MCF 10A (cell line): ENCODE results near the gene A4GNT. TPM values are rescaled to one million over a fixed set of nuclear protein-coding genes. Genes with fewer than 3 reads are reported as not detected.

Source experiments
- BruUV-seq: library from RNA; stranded (reverse); fragments of 400-500 nt; replicated peaks from 2 replicates; lab custom pipeline; 2021; lab: Mats Ljungman, UMichigan
- CTCF ChIA-PET: fragments of 300-600 bp; sonication (Branson Sonifier 250); formaldehyde crosslinking; extraction: SDS; loops from one replicate; lab custom pipeline; 2021; ENCODE audit warnings: antibody characterized with exemption, inconsistent platforms; lab: Yijun Ruan, JAX
- POLR2A ChIA-PET: fragments of 300-600, 350-650 bp; sonication (Branson Sonifier 250); formaldehyde crosslinking; extraction: SDS; loops from one replicate; lab custom pipeline; 2020; ENCODE audit warnings: antibody characterized with exemption, inconsistent platforms; lab: Yijun Ruan, JAX
- DNase-seq: peaks from one replicate; pipeline ENCODE4 v3.0.0-alpha.2; 2018; ENCODE audit not compliant: unreplicated experiment
- H3K27ac Mint-ChIP-seq: one replicate; pipeline ENCODE4 v1.8.0; 2022; ENCODE audit warnings: mild to moderate bottlenecking, low read depth, mixed read lengths; ENCODE audit not compliant: unreplicated experiment
- H3K27me3 Mint-ChIP-seq: one replicate; pipeline ENCODE4 v1.8.0; 2022; ENCODE audit warnings: mixed read lengths; ENCODE audit not compliant: insufficient read depth, unreplicated experiment
- H3K36me3 Mint-ChIP-seq: one replicate; pipeline ENCODE4 v1.8.0; 2022; ENCODE audit warnings: mild to moderate bottlenecking, moderate library complexity, mixed read lengths; ENCODE audit not compliant: insufficient read depth, unreplicated experiment
- H3K4me1 Mint-ChIP-seq: one replicate; pipeline ENCODE4 v1.8.0; 2022; ENCODE audit warnings: mixed read lengths; ENCODE audit not compliant: insufficient read depth, unreplicated experiment
- H3K4me3 Mint-ChIP-seq: one replicate; pipeline ENCODE4 v1.8.0; 2022; ENCODE audit warnings: mild to moderate bottlenecking, moderate library complexity, mixed read lengths; ENCODE audit not compliant: unreplicated experiment
- H3K9me3 Mint-ChIP-seq: one replicate; pipeline ENCODE4 v1.8.0; 2022; ENCODE audit warnings: mixed read lengths; ENCODE audit not compliant: unreplicated experiment
- CTCF ChIP-seq: fragments of 200-600 bp; IDR thresholded peaks from one replicate; pipeline ENCODE4 v1.8.0; 2022; ENCODE audit warnings: antibody characterized with exemption, mild to moderate bottlenecking; ENCODE audit not compliant: unreplicated experiment
- intact Hi-C: fragments of 100-400 bp; cut with micrococcal nuclease; formaldehyde crosslinking; loops from 2 replicates; pipeline ENCODE4 v1.14.1; 2022
- total RNA-seq: library from RNA; stranded (reverse); gene quantifications from 2 replicates; pipeline ENCODE4 v1.2.3, GENCODE V29; 2022

A4GNT gene
- total RNA-seq, 1 experiment from 2014 or later: not detected

- POLR2A ChIA-PET: interaction anchor here (0.7 to 5.1 kb wide), 4 partner anchors 10 to 45 kb away, joined by 3 to 39 read pairs (median 5); no protein-coding TSS in a partner anchor
- Mint-ChIP-seq H3K27ac (no peak overlapping the region), H3K4me3 (no peak overlapping the region), H3K36me3 (peaks cover 6% of the 10 kb centered on the region), H3K4me1 (peaks cover 54% of the 10 kb centered on the region), H3K9me3 (no peaks in the 10 kb centered on the region), H3K27me3 (no peaks in the 10 kb centered on the region)
- DNase-seq: peak; percentile 97
- no TSS peak for BruUV-seq
- intact Hi-C loops: loop anchor here (2.0 kb wide), 1 partner anchor 36 kb away; the partner anchor contains the start of gene DZIP1L
- CTCF ChIA-PET: interaction anchor here (0.6 to 22.2 kb wide), 4 partner anchors 10 to 95 kb away, joined by 3 to 743 read pairs (median 4); partner anchors contain the start of gene DZIP1L
- TF ChIP-seq CTCF: no peak
Measured at GRCh38 chr3:138078901-138079344, 53.3 kb downstream of the A4GNT start.

- H3K4me1 Mint-ChIP-seq: peaks cover 51% of the 10 kb centered on the region
- no peak for TF ChIP-seq CTCF
- peak; percentile 94 for DNase-seq
- no TSS peak for BruUV-seq
- POLR2A ChIA-PET: interaction anchor here (0.7 to 1.1 kb wide), 2 partner anchors 35 to 46 kb away, joined by 3 read pairs; no protein-coding TSS in a partner anchor
- H3K27ac Mint-ChIP-seq: peak overlapping the region; percentile 76
- intact Hi-C loops: loop anchor here (2.0 kb wide), 1 partner anchor 37 kb away; the partner anchor contains the start of gene DZIP1L
- H3K27me3 Mint-ChIP-seq: no peaks in the 10 kb centered on the region
- CTCF ChIA-PET: interaction anchor here (0.6 to 22.2 kb wide), 3 partner anchors 9 to 96 kb away, joined by 3 to 743 read pairs (median 4); partner anchors contain the start of gene DZIP1L
- H3K9me3 Mint-ChIP-seq: no peaks in the 10 kb centered on the region
- H3K36me3 Mint-ChIP-seq: peaks cover 1% of the 10 kb centered on the region
- H3K4me3 Mint-ChIP-seq: no peak overlapping the region
Measured at GRCh38 chr3:138078096-138078495, 54.1 kb downstream of the A4GNT start.

Other genes with a start within 250 kb of the A4GNT start
- gene CLDN18, start 122.2 kb downstream of the A4GNT start, total RNA-seq: not detected in 2 replicates
- gene DZIP1L, start 16.8 kb downstream of the A4GNT start, total RNA-seq: 6.2 and 11.3 TPM in 2 replicates
- 12.4 and 13.3 TPM in 2 replicates for gene DBR1, start 42.5 kb upstream of the A4GNT start, total RNA-seq
- 29.8 and 35.3 TPM in 2 replicates for gene ARMC8, start 54.9 kb upstream of the A4GNT start, total RNA-seq
- not detected in 2 replicates for gene NME9, start 197.5 kb upstream of the A4GNT start, total RNA-seq
- gene MRAS, start 216.2 kb upstream of the A4GNT start, total RNA-seq: 5.2 and 7.0 TPM in 2 replicates